PFSK-1 (cell line): ENCODE data around the gene ADCY7.

Experiments used
- POLR2AphosphoS5 ChIP-seq: IDR thresholded peaks from 2 replicates; pipeline ENCODE4 v1.6.1; 2012; ENCODE audit warnings: low read depth, mild to moderate bottlenecking, control low read depth, low read length, moderate library complexity
- REST ChIP-seq, 2 experiments: IDR thresholded peaks; 2 replicates each; pipeline versions ENCODE4 v1.6.1 to v1.8.0; 2011 to 2012; ENCODE audit warnings: low read depth in 2 of 2, low read length in 2 of 2, control low read depth in 1 of 2, inconsistent platforms in 1 of 2, mild to moderate bottlenecking in 1 of 2, moderate library complexity in 1 of 2; ENCODE audit not compliant: insufficient read depth in 1 of 2

DNA sequence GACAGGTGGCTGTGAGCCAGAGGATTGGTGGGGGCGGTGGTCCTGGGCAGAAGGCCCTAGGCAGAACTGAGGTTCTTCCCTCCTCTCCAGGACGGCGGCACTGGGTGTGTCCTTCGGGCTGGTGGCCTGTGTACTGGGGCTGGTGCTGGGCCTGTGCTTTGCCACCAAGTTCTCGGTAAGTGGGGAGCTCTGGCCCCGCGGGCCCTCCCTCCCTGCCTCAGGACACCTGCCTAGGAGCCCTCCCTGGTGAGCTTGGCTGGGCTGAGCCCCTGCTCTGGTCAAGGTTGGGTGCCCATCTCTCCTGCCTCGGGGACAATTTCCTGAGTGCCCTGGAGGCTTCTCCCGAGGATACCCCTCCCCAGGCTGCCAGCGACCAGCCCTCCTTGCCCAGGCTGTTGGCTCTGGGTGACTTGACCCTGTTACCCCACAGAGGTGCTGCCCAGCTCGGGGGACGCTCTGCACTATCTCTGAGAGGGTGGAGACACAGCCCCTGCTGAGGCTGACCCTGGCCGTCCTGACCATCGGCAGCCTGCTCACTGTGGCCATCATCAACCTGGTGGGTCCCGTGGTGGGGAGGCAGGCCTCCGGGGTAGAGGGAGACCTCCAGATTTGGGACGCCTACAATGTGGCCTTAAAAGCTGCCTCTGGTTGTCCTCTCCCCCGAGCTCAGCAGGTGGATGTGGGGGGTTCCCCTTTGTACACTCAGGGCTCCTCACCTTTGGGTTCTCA lies 42.0 kb downstream of the ADCY7 start:
- TF ChIP-seq POLR2AphosphoS5: no peak
- TF ChIP-seq REST (IDR thresholded peaks at IDR 0.05; ENCODE audit: insufficient read depth in 1 of 2, low read depth in 2 of 2, low read length in 2 of 2): no peak
